T-helper 1 cell treated with Interleukin-12 subunit alpha and Interleukin-12 subunit beta and Interleukin-4 antibody, amounts not matched to agents 30 μg/mL and 1 μg/mL, for 36 hours (primary cell): ENCODE data around the gene CLBA1.

Source experiments
- H3K27ac Mint-ChIP-seq: one replicate; pipeline ENCODE4 v1.8.0; 2021; ENCODE audit warnings: mild to moderate bottlenecking, mixed read lengths
- H3K27me3 Mint-ChIP-seq: one replicate; pipeline ENCODE4 v1.8.0; 2021; ENCODE audit warnings: low read depth, mixed read lengths
- H3K36me3 Mint-ChIP-seq: one replicate; pipeline ENCODE4 v1.8.0; 2021; ENCODE audit warnings: low read depth, mixed read lengths
- H3K4me1 Mint-ChIP-seq: one replicate; pipeline ENCODE4 v1.8.0; 2021; ENCODE audit warnings: low read depth, mixed read lengths
- H3K4me3 Mint-ChIP-seq: one replicate; pipeline ENCODE4 v1.8.0; 2021; ENCODE audit warnings: mild to moderate bottlenecking, moderate library complexity, mixed read lengths
- H3K9me3 Mint-ChIP-seq: one replicate; pipeline ENCODE4 v1.8.0; 2021; ENCODE audit warnings: mixed read lengths

CLBA1 gene

GRCh38 chr14:104979758-104980610, 5.6 kb upstream of the CLBA1 start:
- Mint-ChIP-seq H3K27ac (no peak overlapping the region), H3K27me3 (peaks cover 29% of the 10 kb centered on the region), H3K36me3 (no peaks in the 10 kb centered on the region), H3K4me1 (peaks cover 7% of the 10 kb centered on the region), H3K9me3 (no peaks in the 10 kb centered on the region), H3K4me3 (no peak overlapping the region)

GRCh38 chr14:104980611-104981531, 4.7 kb upstream of the CLBA1 start:
- Mint-ChIP-seq H3K27ac (no peak overlapping the region), H3K27me3 (peaks cover 29% of the 10 kb centered on the region)

GRCh38 chr14:104981699-104982541, 3.7 kb upstream of the CLBA1 start:
- peaks cover 4% of the 10 kb centered on the region for H3K4me1 Mint-ChIP-seq
- no peaks in the 10 kb centered on the region for H3K36me3 Mint-ChIP-seq
- H3K4me3 Mint-ChIP-seq = no peak overlapping the region
- H3K27me3 Mint-ChIP-seq = peaks cover 28% of the 10 kb centered on the region
- H3K9me3 Mint-ChIP-seq = no peaks in the 10 kb centered on the region
- no peak overlapping the region for H3K27ac Mint-ChIP-seq

More at GRCh38 chr14:104980611-104981531, 4.7 kb upstream of the CLBA1 start:
- no peak overlapping the region for H3K4me3 Mint-ChIP-seq
- no peaks in the 10 kb centered on the region for H3K36me3 Mint-ChIP-seq
- H3K9me3 Mint-ChIP-seq = no peaks in the 10 kb centered on the region
- peaks cover 7% of the 10 kb centered on the region for H3K4me1 Mint-ChIP-seq

GRCh38 chr14:104982548-104983230, 2.9 kb upstream of the CLBA1 start:
- no peaks in the 10 kb centered on the region for H3K36me3 Mint-ChIP-seq
- H3K4me3 Mint-ChIP-seq = no peak overlapping the region
- H3K27ac Mint-ChIP-seq = no peak overlapping the region
- no peaks in the 10 kb centered on the region for H3K9me3 Mint-ChIP-seq
- H3K27me3 Mint-ChIP-seq = peaks cover 27% of the 10 kb centered on the region
- peaks cover 7% of the 10 kb centered on the region for H3K4me1 Mint-ChIP-seq

- H3K27me3 Mint-ChIP-seq = peaks cover 25% of the 10 kb centered on the region
- no peaks in the 10 kb centered on the region for H3K9me3 Mint-ChIP-seq
- H3K4me3 Mint-ChIP-seq = no peak overlapping the region
- H3K27ac Mint-ChIP-seq = no peak overlapping the region
- H3K4me1 Mint-ChIP-seq = peaks cover 7% of the 10 kb centered on the region
- H3K36me3 Mint-ChIP-seq = no peaks in the 10 kb centered on the region
These were observed 2.3 kb upstream of the CLBA1 start for GRCh38 chr14:104983231-104983721.

- Mint-ChIP-seq H3K9me3 (no peaks in the 10 kb centered on the region), H3K4me1 (peaks cover 5% of the 10 kb centered on the region), H3K27ac (peak overlapping the region; percentile 72), H3K27me3 (peaks cover 16% of the 10 kb centered on the region), H3K36me3 (no peaks in the 10 kb centered on the region), H3K4me3 (peak overlapping the region; percentile 63)
These were observed 1.3 kb upstream of the CLBA1 start for GRCh38 chr14:104984056-104984894.

GRCh38 chr14:104986487-104987164, 1.0 kb downstream of the CLBA1 start:
- Mint-ChIP-seq H3K36me3 (no peaks in the 10 kb centered on the region), H3K27me3 (peaks cover 9% of the 10 kb centered on the region), H3K27ac (peak overlapping the region; percentile 26), H3K4me3 (peak overlapping the region; percentile 56), H3K4me1 (peaks cover 5% of the 10 kb centered on the region), H3K9me3 (no peaks in the 10 kb centered on the region)

GRCh38 chr14:104989236-104989950, 3.8 kb downstream of the CLBA1 start:
- Mint-ChIP-seq H3K27me3 (peaks cover 9% of the 10 kb centered on the region), H3K4me1 (peaks cover 3% of the 10 kb centered on the region), H3K9me3 (no peaks in the 10 kb centered on the region), H3K27ac (no peak overlapping the region), H3K4me3 (no peak overlapping the region), H3K36me3 (peaks cover 4% of the 10 kb centered on the region)

GRCh38 chr14:104989951-104990303, 4.3 kb downstream of the CLBA1 start:
- Mint-ChIP-seq H3K9me3 (no peaks in the 10 kb centered on the region), H3K4me1 (peaks cover 3% of the 10 kb centered on the region), H3K27me3 (peaks cover 9% of the 10 kb centered on the region), H3K36me3 (peaks cover 4% of the 10 kb centered on the region), H3K4me3 (no peak overlapping the region), H3K27ac (no peak overlapping the region)

GRCh38 chr14:104991896-104992230, 6.3 kb downstream of the CLBA1 start:
- Mint-ChIP-seq H3K4me3 (no peak overlapping the region), H3K9me3 (no peaks in the 10 kb centered on the region), H3K4me1 (peaks cover 3% of the 10 kb centered on the region), H3K27me3 (peaks cover 5% of the 10 kb centered on the region), H3K27ac (no peak overlapping the region), H3K36me3 (peaks cover 4% of the 10 kb centered on the region)

- no peaks in the 10 kb centered on the region for H3K27me3 Mint-ChIP-seq
These were observed 6.9 kb downstream of the CLBA1 start for GRCh38 chr14:104992501-104992900.

GRCh38 chr14:104993306-104993705, 7.7 kb downstream of the CLBA1 start:
- no peak overlapping the region for H3K27ac Mint-ChIP-seq
- no peak overlapping the region for H3K4me3 Mint-ChIP-seq
- H3K36me3 Mint-ChIP-seq = peaks cover 9% of the 10 kb centered on the region
- H3K4me1 Mint-ChIP-seq = peaks cover 2% of the 10 kb centered on the region
- no peaks in the 10 kb centered on the region for H3K27me3 Mint-ChIP-seq
- H3K9me3 Mint-ChIP-seq = no peaks in the 10 kb centered on the region

More at GRCh38 chr14:104992501-104992900, 6.9 kb downstream of the CLBA1 start:
- Mint-ChIP-seq H3K36me3 (peaks cover 9% of the 10 kb centered on the region), H3K4me3 (no peak overlapping the region), H3K4me1 (peaks cover 2% of the 10 kb centered on the region), H3K27ac (no peak overlapping the region), H3K9me3 (no peaks in the 10 kb centered on the region)
